ENCODE results near the gene TOM1L1. TPM values are rescaled to one million over a fixed set of nuclear protein-coding genes. Genes with fewer than 3 reads are reported as not detected.

Gene TOM1L1
- total and polyA plus RNA-seq, 11 donors: 6.1 to 19.7 (median 9.8) TPM

DNA sequence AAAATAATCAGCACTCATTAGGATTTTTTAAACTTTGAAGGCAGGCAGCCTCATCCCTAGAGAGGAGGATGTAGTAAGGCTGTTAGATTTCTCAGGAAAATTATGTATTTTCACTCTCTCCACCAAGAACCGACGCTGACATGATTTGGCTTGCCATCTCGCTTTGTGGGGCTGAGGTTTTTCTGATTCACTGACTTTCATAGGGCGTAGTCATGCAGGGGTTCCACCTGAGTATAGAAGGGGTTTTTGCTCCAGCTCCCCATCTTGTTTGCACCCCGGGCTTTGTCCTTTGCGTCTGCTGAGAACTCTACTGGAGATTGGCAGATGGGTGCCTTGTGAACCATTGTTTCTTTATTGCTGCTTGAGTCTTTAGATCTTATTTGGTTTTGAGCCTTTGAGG is 20.2 kb downstream of the TOM1L1 start:
- no peaks in the 10 kb centered on the region for H3K27me3 ChIP-seq
- 84 to 92% (median 90%) methylated on average over 6 of the region's 6 CpGs for WGBS, 4 donors
- H3K27ac ChIP-seq: no peak overlapping the region
- H3K9me3 ChIP-seq: peaks cover 0 to 16% (median 3%) of the 10 kb centered on the region in 12 donors
- DNase-seq: no peak
- ATAC-seq: no peak
- H3K4me3 ChIP-seq: no peak overlapping the region
- H3K36me3 ChIP-seq: peaks cover 0 to 23% (median 9%) of the 10 kb centered on the region in 9 donors
- intact Hi-C loops (cut with DNase I): no loop called here
- TF ChIP-seq CTCF (IDR thresholded peaks at IDR 0.05) (no peak), POLR2A (IDR thresholded peaks at IDR 0.05) (no peak)
- H3K4me1 ChIP-seq: no peaks in the 10 kb centered on the region

GRCh38 chr17:54924405-54924804 is 23.8 kb downstream of the TOM1L1 start:
- TF ChIP-seq POLR2A (IDR thresholded peaks at IDR 0.05) (no peak), CTCF (IDR thresholded peaks at IDR 0.05) (no peak)
- DNase-seq (no peak), ATAC-seq (no peak)
- Histone ChIP-seq H3K36me3 (no peaks in the 10 kb centered on the region), H3K27ac (no peak overlapping the region), H3K9me3 (no peaks in the 10 kb centered on the region), H3K4me3 (no peak overlapping the region), H3K27me3 (no peaks in the 10 kb centered on the region), H3K4me1 (no peaks in the 10 kb centered on the region)
- intact Hi-C loops (cut with DNase I): no loop called here
- WGBS, 4 donors: 79 to 83% (median 80%) methylated on average over 5 of the region's 5 CpGs

GRCh38 chr17:54927525-54927924 is 26.9 kb downstream of the TOM1L1 start:
- Histone ChIP-seq H3K4me3 (no peak overlapping the region), H3K9me3 (no peaks in the 10 kb centered on the region), H3K36me3 (peaks cover 0 to 19% (median 4%) of the 10 kb centered on the region in 9 donors), H3K4me1 (no peaks in the 10 kb centered on the region), H3K27me3 (no peaks in the 10 kb centered on the region), H3K27ac (no peak overlapping the region)
- 69 to 82% (median 78%) methylated on average over 3 of the region's 3 CpGs for WGBS, 4 donors
- ATAC-seq: no peak
- no peak for DNase-seq
- TF ChIP-seq POLR2A (IDR thresholded peaks at IDR 0.05) (no peak), CTCF (IDR thresholded peaks at IDR 0.05) (no peak)
- intact Hi-C loops (cut with DNase I): no loop called here

GRCh38 chr17:54932711-54933110 is 32.1 kb downstream of the TOM1L1 start:
- no peak for ATAC-seq
- no peak for TF ChIP-seq POLR2A (IDR thresholded peaks at IDR 0.05)
- no peak for TF ChIP-seq CTCF (IDR thresholded peaks at IDR 0.05)
- H3K9me3 ChIP-seq: no peaks in the 10 kb centered on the region
- H3K36me3 ChIP-seq: peaks cover 0 to 54% (median 14%) of the 10 kb centered on the region in 9 donors
- DNase-seq: no peak
- WGBS, 4 donors: 0 to 98% (median 92%) methylated on average over 1 of the region's 1 CpG
- no peaks in the 10 kb centered on the region for H3K4me1 ChIP-seq
- intact Hi-C loops (cut with DNase I): no loop called here
- H3K27ac ChIP-seq: no peak overlapping the region
- no peaks in the 10 kb centered on the region for H3K27me3 ChIP-seq
- no peak overlapping the region for H3K4me3 ChIP-seq
